22Rv1 (cell line): Measurements from ENCODE around the gene HRC.

Experiments
- H3K27ac ChIP-seq: fragments of 450-650 bp; 2 replicates; pipeline ENCODE4 v1.5.1; 2017
- CTCF ChIP-seq: fragments of 450-650 bp; IDR thresholded peaks from 2 replicates; pipeline ENCODE4 v1.5.1; 2017; ENCODE audit warnings: mild to moderate bottlenecking
- ZFX ChIP-seq: fragments of 450-650 bp; IDR thresholded peaks from 2 replicates; pipeline ENCODE4 v1.6.1; 2017; ENCODE audit warnings: antibody characterized with exemption, borderline replicate concordance

The HRC gene

GRCh38 chr19:49173198-49173597 lies 18.0 kb upstream of the HRC start:
- TF ChIP-seq CTCF, result no peak
- no peak for TF ChIP-seq ZFX
- H3K27ac ChIP-seq, result no peak overlapping the region

GRCh38 chr19:49168421-49168820 lies 13.2 kb upstream of the HRC start:
- H3K27ac ChIP-seq, result no peak overlapping the region
- TF ChIP-seq CTCF, result no peak
- TF ChIP-seq ZFX, result no peak

- no peak overlapping the region for H3K27ac ChIP-seq
- TF ChIP-seq CTCF (no peak), ZFX (no peak)
Measured at GRCh38 chr19:49167857-49168409, 12.7 kb upstream of the HRC start.

- peak overlapping the region; percentile 92 for H3K27ac ChIP-seq
Measured at GRCh38 chr19:49165865-49166301, 10.7 kb upstream of the HRC start.

GRCh38 chr19:49165111-49165750 lies 10.0 kb upstream of the HRC start:
- H3K27ac ChIP-seq, result peak overlapping the region; percentile 92
- no peak for TF ChIP-seq ZFX
- no peak for TF ChIP-seq CTCF

More at GRCh38 chr19:49165865-49166301, 10.7 kb upstream of the HRC start:
- TF ChIP-seq CTCF, result no peak
- no peak for TF ChIP-seq ZFX

GRCh38 chr19:49161987-49162386 lies 6.8 kb upstream of the HRC start:
- TF ChIP-seq CTCF, result no peak
- TF ChIP-seq ZFX, result no peak
- peak overlapping the region; percentile 92 for H3K27ac ChIP-seq

GRCh38 chr19:49160450-49161189 lies 5.4 kb upstream of the HRC start:
- TF ChIP-seq CTCF (no peak), ZFX (no peak)
- H3K27ac ChIP-seq, result peak overlapping the region; percentile 86; the same call in 1 of the 2 replicates
